Endothelial cell of umbilical vein (primary cell): ENCODE results near the gene RLF. TPM values are rescaled to one million over a fixed set of nuclear protein-coding genes. Genes with fewer than 3 reads are reported as not detected.

Source experiments
- BruUV-seq: library from RNA; stranded (reverse); fragments of 400-500 nt; replicated peaks from 2 replicates; lab custom pipeline; 2021; lab: Mats Ljungman, UMichigan
- CTCF ChIA-PET: fragments of 300-600, 350-600 bp; sonication (Branson Sonifier 250); formaldehyde crosslinking; loops from one replicate; lab custom pipeline; 2021; ENCODE audit warnings: antibody characterized with exemption, inconsistent platforms; lab: Charles Lee
- POLR2A ChIA-PET: fragments of 300-600, 350-600 bp; sonication (Branson Sonifier 250); formaldehyde crosslinking; loops from one replicate; lab custom pipeline; 2021; ENCODE audit warnings: antibody characterized with exemption, inconsistent platforms; lab: Charles Lee
- DNase-seq: peaks from one replicate; pipeline ENCODE4 v3.0.0-alpha.2; 2011; ENCODE audit warnings: low read depth, low spot score
- FAIRE-seq: peaks from 2 replicates; lab custom pipeline; 2011; peaks lifted over from hg19 to GRCh38; lab: Jason Lieb, UNC
- H2AFZ ChIP-seq: 2 replicates; pipeline ENCODE4 v1.6.0; 2012; ENCODE audit warnings: low read depth, low read length, control low read depth, inconsistent platforms
- H3K27ac ChIP-seq: 2 replicates; pipeline ENCODE4 v1.5.1; 2011; ENCODE audit warnings: low read depth, mild to moderate bottlenecking, control low read depth, low read length, moderate library complexity; ENCODE audit not compliant: insufficient read depth
- H3K27me3 ChIP-seq, 2 experiments: 2 replicates each; pipeline versions ENCODE4 v1.6.0 to v1.6.1; 2011; ENCODE audit warnings: low read length in 2 of 2, mixed read lengths in 1 of 2; ENCODE audit not compliant: control insufficient read depth in 2 of 2, insufficient read depth in 2 of 2
- H3K36me3 ChIP-seq, 2 experiments: 2 replicates in 1 of 2; 3 replicates in 1 of 2; pipeline ENCODE4 v1.5.1; 2011; ENCODE audit warnings: low read length in 2 of 2, mild to moderate bottlenecking in 1 of 2, moderate library complexity in 1 of 2; ENCODE audit not compliant: control insufficient read depth in 2 of 2, insufficient read depth in 2 of 2; ENCODE audit errors: extremely low read depth in 1 of 2
- H3K4me1 ChIP-seq: 3 replicates; pipeline ENCODE4 v1.5.1; 2011; ENCODE audit warnings: mild to moderate bottlenecking, low read length; ENCODE audit not compliant: control insufficient read depth, insufficient read depth; ENCODE audit errors: extremely low read depth
- H3K4me2 ChIP-seq: 2 replicates; pipeline ENCODE4 v1.6.1; 2011; ENCODE audit warnings: low read length, control low read depth, mixed read lengths; ENCODE audit not compliant: insufficient read depth
- H3K4me3 ChIP-seq, 3 experiments: fragments of 200-600 bp in 1 of 3; sonication (generic), shearing (Covaris generic) in 1 of 3; replicated peaks in 1 of 3; 2 replicates each; pipeline ENCODE4 v1.5.1; 2011 to 2016; ENCODE audit warnings: control low read depth in 3 of 3, low read length in 3 of 3, mild to moderate bottlenecking in 2 of 3, inconsistent platforms in 1 of 3, low read depth in 1 of 3, moderate library complexity in 1 of 3; ENCODE audit not compliant: insufficient read depth in 1 of 3
- H3K79me2 ChIP-seq: 2 replicates; pipeline ENCODE4 v1.6.0; 2012; ENCODE audit warnings: low read length, inconsistent platforms; ENCODE audit not compliant: control insufficient read depth, insufficient read depth
- H3K9ac ChIP-seq: replicated peaks from 2 replicates; pipeline ENCODE3; 2011; ENCODE audit warnings: low read length, control low read depth; ENCODE audit not compliant: insufficient read depth; ENCODE audit errors: extremely low read depth
- H3K9me1 ChIP-seq: replicated peaks from 3 replicates; pipeline ENCODE4 v1.6.0; 2011; ENCODE audit warnings: mild to moderate bottlenecking, low read length; ENCODE audit not compliant: control insufficient read depth, insufficient read depth; ENCODE audit errors: extremely low read depth
- H3K9me3 ChIP-seq: replicated peaks from 2 replicates; pipeline ENCODE4 v1.5.1; 2012; ENCODE audit warnings: low read length, inconsistent platforms; ENCODE audit not compliant: control insufficient read depth, insufficient read depth
- H4K20me1 ChIP-seq: replicated peaks from 2 replicates; pipeline ENCODE3; 2011; ENCODE audit warnings: mild to moderate bottlenecking, low read length; ENCODE audit not compliant: control insufficient read depth, insufficient read depth; ENCODE audit errors: extremely low read depth
- CTCF ChIP-seq, 2 donors: IDR thresholded peaks; 1 replicate in 1 of 2; 2 replicates in 1 of 2; pipeline ENCODE4 v1.5.1; 2011; ENCODE audit warnings: low read length in 2 of 2, mild to moderate bottlenecking in 2 of 2, moderate library complexity in 2 of 2, control low read depth in 1 of 2, inconsistent platforms in 1 of 2, low read depth in 1 of 2; ENCODE audit not compliant: insufficient read depth in 1 of 2; ENCODE audit errors: extremely low read depth in 1 of 2
- EZH2 ChIP-seq: IDR thresholded peaks from 2 replicates; pipeline ENCODE4 v1.6.1; 2012; ENCODE audit warnings: borderline replicate concordance, low read depth, mild to moderate bottlenecking, moderate library complexity, low read length, inconsistent platforms; ENCODE audit not compliant: severe bottlenecking
- FOS ChIP-seq: IDR thresholded peaks from 2 replicates; pipeline ENCODE4 v1.6.1; 2011; ENCODE audit warnings: mild to moderate bottlenecking, low read length, moderate library complexity, borderline replicate concordance; ENCODE audit not compliant: insufficient read depth
- GATA2 ChIP-seq: IDR thresholded peaks from 2 replicates; pipeline ENCODE4 v1.7.0; 2011; ENCODE audit warnings: low read depth, mild to moderate bottlenecking, moderate library complexity, mixed read lengths, low read length; ENCODE audit not compliant: insufficient read length, insufficient read depth
- JUN ChIP-seq: IDR thresholded peaks from 2 replicates; pipeline ENCODE4 v1.6.1; 2011; ENCODE audit warnings: borderline replicate concordance, low read depth; ENCODE audit not compliant: insufficient read length, insufficient read depth
- MAX ChIP-seq: IDR thresholded peaks from 2 replicates; pipeline ENCODE4 v1.6.1; 2011; ENCODE audit not compliant: insufficient read depth, insufficient read length
- MYC ChIP-seq: IDR thresholded peaks from one replicate; pipeline ENCODE4 v1.6.1; 2011; ENCODE audit warnings: mild to moderate bottlenecking, low read depth, low read length
- POLR2A ChIP-seq: IDR thresholded peaks from 2 replicates; pipeline ENCODE4 v1.6.1; 2012; ENCODE audit warnings: low read depth, mild to moderate bottlenecking, control low read depth, low read length
- POLR2AphosphoS5 ChIP-seq: IDR thresholded peaks from 2 replicates; pipeline ENCODE4 v1.6.1; 2012; ENCODE audit warnings: low read depth, mild to moderate bottlenecking, control low read depth, low read length, moderate library complexity; ENCODE audit not compliant: insufficient read depth
- dilution Hi-C: fragments of 300-500 bp; cut with MboI; formaldehyde crosslinking; loops from one replicate; pipeline ENCODE4 v1.15.0; 2019; ENCODE audit warnings: low sequenced_read_pairs; ENCODE audit not compliant: extremely low pct_ligation_motif_present
- intact Hi-C: fragments of 100-400 bp; cut with micrococcal nuclease; formaldehyde crosslinking; loops from one replicate; pipeline ENCODE4 v1.10.0; 2022
- polyA plus RNA-seq, 4 experiments: library from polyadenylated mRNA; depleted of rRNA in 3 of 4; stranded (reverse) in 3 of 4; unstranded in 1 of 4; fragments of >200 nt; gene quantifications; 2 replicates each; pipeline versions ENCODE4 v1.2.1 to v1.2.3, GENCODE V29; 2011 to 2012; ENCODE audit warnings: missing spikeins in 1 of 4
- total RNA-seq: library from RNA; stranded (reverse); gene quantifications from 2 replicates; pipeline ENCODE4 v1.2.3, GENCODE V29; 2021

The RLF gene
- total and polyA plus RNA-seq, 2 donors (not counting 3 experiments of a cell fraction or from before 2014, with no cell fraction given): 2.7 to 9.4 TPM

DNA sequence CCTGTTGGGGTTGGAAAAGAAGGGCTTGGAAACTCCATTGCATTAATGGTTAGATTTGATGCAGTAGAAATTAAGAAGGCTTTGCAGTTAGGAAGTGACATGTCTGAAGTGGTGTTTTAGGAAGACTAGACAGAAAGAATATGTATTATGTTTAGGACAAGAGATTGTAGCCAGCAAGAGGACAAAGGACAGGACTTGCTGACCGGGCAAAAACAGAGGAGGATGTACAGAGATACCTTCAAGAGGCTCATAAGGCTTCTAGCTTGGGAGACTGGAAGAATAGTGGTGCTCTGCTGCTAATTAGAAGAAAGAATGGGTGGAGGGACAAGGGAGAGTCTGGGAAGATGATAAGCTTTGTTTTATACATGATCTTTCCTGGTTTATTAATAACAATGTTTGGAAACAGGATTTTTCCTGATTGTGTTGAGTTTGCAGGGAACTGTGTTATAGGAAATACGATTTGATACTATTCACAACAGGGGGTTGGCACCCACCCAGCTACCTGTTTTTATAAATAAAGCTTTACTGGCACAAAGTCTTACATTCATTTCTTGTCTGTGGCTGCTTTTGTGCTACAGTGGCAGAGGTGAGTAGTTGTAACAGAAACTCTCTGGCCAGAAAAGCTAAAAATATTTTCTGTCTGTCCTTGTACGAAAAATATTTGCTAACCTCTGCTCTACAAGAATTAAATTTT, 49.5 kb downstream of the RLF start:
- ChIA-PET CTCF (interaction anchor here (0.7 to 2.0 kb wide), 6 partner anchors 12 to 128 kb away, joined by 3 to 7 read pairs (median 4); no protein-coding TSS in a partner anchor), POLR2A (no interaction called here)
- Histone ChIP-seq H3K36me3 (peaks cover 0 to 2% of the 10 kb centered on the region in 2 experiments), H3K27ac (no peak overlapping the region), H3K79me2 (no peaks in the 10 kb centered on the region), H3K4me3 (no peak overlapping the region), H3K4me1 (no peaks in the 10 kb centered on the region), H2AFZ (no peak overlapping the region), H3K9me1 (no peaks in the 10 kb centered on the region), H4K20me1 (no peaks in the 10 kb centered on the region), H3K9ac (no peak overlapping the region), H3K9me3 (no peaks in the 10 kb centered on the region), H3K4me2 (no peak overlapping the region), H3K27me3 (no peaks in the 10 kb centered on the region)
- no peak for TF ChIP-seq POLR2A
- no peak for TF ChIP-seq FOS
- TF ChIP-seq MYC: no peak
- TF ChIP-seq JUN: no peak
- TF ChIP-seq EZH2: no peak
- no peak for TF ChIP-seq GATA2
- TF ChIP-seq CTCF (IDR thresholded peaks at IDR 0.05; ENCODE audit: extremely low read depth in 1 of 2, insufficient read depth in 1 of 2, low read depth in 1 of 2, low read length in 2 of 2): no peak
- TF ChIP-seq MAX: no peak
- no peak for TF ChIP-seq POLR2AphosphoS5
- FAIRE-seq (no peak), DNase-seq (no peak)
- intact Hi-C loops: no loop called here
- dilution Hi-C loops: no loop called here
- no TSS peak for BruUV-seq
